GM18907 (cell line): ENCODE results near the gene TTL.
"Not testable (repeated sequence)": the region's sequence is repeated elsewhere in the genome, so short reads cannot be mapped to it uniquely, and the experiment has no call there.

Source experiments
- ATAC-seq: cut with Tn5 transposase; IDR thresholded peaks from one replicate; pipeline ENCODE4 v1.9.1; 2021; ENCODE audit warnings: mild to moderate bottlenecking, moderate library complexity; ENCODE audit not compliant: unreplicated experiment

Gene TTL

GRCh38 chr2:112519506-112519905 is 37.5 kb downstream of the TTL start:
- no peak for ATAC-seq

GRCh38 chr2:112520234-112520783 is 38.4 kb downstream of the TTL start:
- no peak for ATAC-seq

GRCh38 chr2:112523291-112523777 is 41.4 kb downstream of the TTL start:
- ATAC-seq: no peak

GRCh38 chr2:112524276-112524675 is 42.3 kb downstream of the TTL start:
- ATAC-seq: not testable (repeated sequence)

- no peak for ATAC-seq
Observed at GRCh38 chr2:112528541-112528940, 46.6 kb downstream of the TTL start.

- no peak for ATAC-seq
Observed at GRCh38 chr2:112529757-112530156, 47.8 kb downstream of the TTL start.

- no peak for ATAC-seq
Observed at GRCh38 chr2:112530728-112531127, 48.8 kb downstream of the TTL start.

GRCh38 chr2:112534826-112535225 is 52.9 kb downstream of the TTL start:
- no peak for ATAC-seq

- ATAC-seq: not testable (repeated sequence)
Observed at GRCh38 chr2:112536665-112537064, 54.7 kb downstream of the TTL start.

GRCh38 chr2:112539306-112539705 is 57.4 kb downstream of the TTL start:
- no peak for ATAC-seq

- ATAC-seq: no peak
Observed at GRCh38 chr2:112540906-112541305, 59.0 kb downstream of the TTL start.

GRCh38 chr2:112541315-112542122 is 59.6 kb downstream of the TTL start:
- peak; percentile 69 for ATAC-seq

GRCh38 chr2:112542123-112542983 is 60.4 kb downstream of the TTL start, which contains the start of gene POLR1B:
TSS of gene POLR1B (plus strand) at chr2:112542465. CDS start at chr2:112542495, 30 bp downstream.
- ATAC-seq: peak; percentile 88

- ATAC-seq: no peak
Observed at GRCh38 chr2:112542984-112543661, 61.2 kb downstream of the TTL start.

- ATAC-seq: no peak
Observed at GRCh38 chr2:112547333-112547732, 65.4 kb downstream of the TTL start.

GRCh38 chr2:112548980-112549379 is 67.0 kb downstream of the TTL start:
- ATAC-seq: no peak

GRCh38 chr2:112566104-112566503 is 84.1 kb downstream of the TTL start:
- peak; percentile 86 for ATAC-seq

- ATAC-seq: peak; percentile 40
Observed at GRCh38 chr2:112566508-112566907, 84.6 kb downstream of the TTL start.

- ATAC-seq: no peak
Observed at GRCh38 chr2:112572005-112572404, 90.0 kb downstream of the TTL start.

- ATAC-seq: no peak
Observed at GRCh38 chr2:112577756-112578155, 95.8 kb downstream of the TTL start.

- ATAC-seq: no peak
Observed at GRCh38 chr2:112579241-112579640, 97.3 kb downstream of the TTL start.
